Activated naive CD8-positive, alpha-beta T cell treated with anti-CD3 and anti-CD28 coated beads, Interleukin-2, amount 10 ng/mL, durations not matched to agents 7 days and 5 days (primary cell): ENCODE results near the gene KLF14. TPM values are rescaled to one million over a fixed set of nuclear protein-coding genes. Genes with fewer than 3 reads are reported as not detected.

ENCODE experiments used
- ATAC-seq: fragments of 150-1000 bp; cut with Tn5 transposase; one replicate; pipeline ENCODE4 v1.10.0; 2021; ENCODE audit warnings: low read depth, moderate library complexity
- POLR2A ChIA-PET: fragments of 350-600 bp; sonication (Branson Sonifier 250); formaldehyde crosslinking; loops from one replicate; lab custom pipeline; 2021; ENCODE audit warnings: antibody characterized with exemption; lab: Charles Lee
- DNase-seq: peaks from one replicate; pipeline ENCODE4 v3.0.0; 2021
- H3K27ac Mint-ChIP-seq: one replicate; pipeline ENCODE4 v1.8.0; 2022; ENCODE audit warnings: mild to moderate bottlenecking, mixed read lengths
- H3K27me3 Mint-ChIP-seq: one replicate; pipeline ENCODE4 v1.8.0; 2022; ENCODE audit warnings: mild to moderate bottlenecking, moderate library complexity, mixed read lengths
- H3K36me3 Mint-ChIP-seq: one replicate; pipeline ENCODE4 v1.8.0; 2021; ENCODE audit warnings: mild to moderate bottlenecking, mixed read lengths
- H3K4me1 Mint-ChIP-seq: one replicate; pipeline ENCODE4 v1.8.0; 2021; ENCODE audit warnings: mixed read lengths
- H3K4me3 Mint-ChIP-seq: one replicate; pipeline ENCODE4 v1.8.0; 2022; ENCODE audit warnings: mild to moderate bottlenecking, moderate library complexity, mixed read lengths
- H3K9me3 Mint-ChIP-seq: one replicate; pipeline ENCODE4 v1.8.0; 2021; ENCODE audit warnings: mixed read lengths
- total RNA-seq, 2 experiments: library from RNA; stranded (reverse); gene quantifications; one replicate each; pipeline ENCODE4 v1.2.3, GENCODE V29; 2021

KLF14 gene
- total RNA-seq, 2 experiments from 2014 or later, result not detected

- Mint-ChIP-seq H3K27ac (no peak overlapping the region), H3K4me1 (peaks cover 12% of the 10 kb centered on the region), H3K36me3 (no peaks in the 10 kb centered on the region), H3K4me3 (no peak overlapping the region), H3K27me3 (peaks cover 62% of the 10 kb centered on the region), H3K9me3 (peaks cover 4% of the 10 kb centered on the region)
- DNase-seq, result no peak
- POLR2A ChIA-PET, result no interaction called here
- ATAC-seq, result no peak
These were observed 2.4 kb upstream of the KLF14 start for GRCh38 chr7:130736298-130736900.

DNA sequence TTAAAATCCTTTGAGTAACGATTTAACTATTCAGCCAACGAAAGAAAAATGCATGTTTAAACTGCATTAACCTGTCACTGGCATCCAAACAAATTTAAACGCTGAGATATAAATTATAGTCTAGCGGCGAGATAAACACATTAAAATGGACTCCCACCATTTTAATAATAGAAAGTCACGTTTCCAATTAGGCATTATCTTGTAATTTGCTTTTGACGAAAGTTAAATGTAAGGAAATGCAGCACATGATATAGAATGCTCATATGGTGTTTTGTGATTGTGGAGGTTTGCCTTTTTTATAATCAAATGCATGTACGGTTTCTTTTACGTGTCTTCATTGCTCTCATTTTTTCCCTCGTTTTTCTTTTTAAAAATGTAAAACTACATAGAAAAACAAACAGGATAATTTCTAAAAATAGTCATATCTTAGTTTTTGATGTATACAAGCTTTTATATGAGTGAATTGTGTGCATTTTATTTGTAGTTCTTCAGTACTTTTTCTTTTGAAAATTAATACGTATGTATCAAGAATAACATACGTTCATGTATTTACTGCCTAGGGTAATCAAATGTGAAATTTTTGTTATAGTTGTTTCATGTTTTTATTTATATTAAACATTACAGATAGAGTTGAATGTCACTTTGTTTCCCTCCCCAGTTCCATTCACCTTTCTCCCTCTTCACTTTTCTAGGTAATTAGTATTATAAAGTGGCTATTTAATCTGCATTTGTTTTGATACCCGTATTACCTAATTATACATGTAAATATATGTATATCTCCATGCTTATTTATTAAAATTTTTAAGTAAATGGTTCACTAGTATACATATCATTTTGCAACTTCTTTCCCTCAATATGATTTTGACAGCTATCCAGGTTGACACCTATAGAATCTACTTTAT lies 1.1 kb upstream of the KLF14 start:
- Mint-ChIP-seq H3K36me3 (no peaks in the 10 kb centered on the region), H3K4me1 (peaks cover 12% of the 10 kb centered on the region), H3K4me3 (peak overlapping the region; percentile 82), H3K27ac (no peak overlapping the region), H3K27me3 (peaks cover 75% of the 10 kb centered on the region), H3K9me3 (peaks cover 4% of the 10 kb centered on the region)
- ATAC-seq, result no peak
- POLR2A ChIA-PET, result no interaction called here
- no peak for DNase-seq

DNA sequence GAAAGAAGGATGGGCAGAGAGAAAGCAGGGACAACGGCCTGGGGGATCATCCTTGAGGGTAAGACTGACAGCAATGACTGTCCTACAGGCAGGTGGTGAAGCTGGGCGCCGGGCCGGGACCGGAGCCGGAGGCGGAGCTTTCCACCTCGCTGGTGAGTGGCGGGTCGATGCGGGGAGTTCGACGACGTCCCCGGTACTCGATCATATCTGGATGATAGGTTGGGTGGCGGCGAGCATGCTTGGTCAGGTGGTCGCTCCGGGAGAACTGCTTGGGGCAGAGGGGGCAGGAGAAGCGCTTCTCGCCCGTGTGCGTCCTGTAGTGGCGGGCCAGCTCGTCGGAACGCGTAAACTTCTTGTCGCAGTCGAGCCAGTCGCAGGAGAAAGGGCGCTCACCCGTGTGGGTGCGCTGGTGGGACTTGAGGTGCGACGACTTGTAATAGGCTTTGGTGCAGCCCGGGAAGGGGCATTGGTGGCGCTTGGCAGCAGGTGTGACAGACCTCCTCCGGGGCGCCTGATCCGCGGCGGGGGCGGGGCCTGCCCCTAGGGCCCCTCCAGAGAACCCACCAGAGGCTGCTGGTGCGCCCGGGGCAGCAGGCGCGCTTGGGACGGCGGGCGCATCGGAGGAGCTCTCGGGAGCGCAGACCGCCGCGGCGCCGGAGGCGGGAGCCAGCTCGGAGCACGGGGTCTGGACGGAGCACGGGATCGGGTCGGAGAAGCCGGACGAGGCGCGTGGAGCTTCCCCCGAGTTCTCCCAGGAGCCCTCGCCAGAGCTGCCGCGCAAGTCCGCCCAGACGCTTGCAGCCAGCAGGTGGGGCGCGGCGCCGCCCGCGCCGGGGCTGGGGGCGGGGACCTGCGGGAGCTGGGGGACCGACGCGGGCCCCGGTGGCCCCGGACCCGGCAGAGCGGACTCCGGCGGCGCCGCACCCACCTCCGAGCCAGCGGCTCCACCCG lies 752 bp downstream of the KLF14 start:
- peak overlapping the region; percentile 50 for H3K27ac Mint-ChIP-seq

GRCh38 chr7:130723784-130724183 lies 10.2 kb downstream of the KLF14 start:
- POLR2A ChIA-PET, result no interaction called here

More for the DNA sequence above, 752 bp downstream of the KLF14 start:
- Mint-ChIP-seq H3K4me1 (peaks cover 12% of the 10 kb centered on the region), H3K4me3 (peak overlapping the region; percentile 54), H3K9me3 (peaks cover 4% of the 10 kb centered on the region), H3K36me3 (no peaks in the 10 kb centered on the region), H3K27me3 (peaks cover 87% of the 10 kb centered on the region)
- POLR2A ChIA-PET, result interaction anchor here (0.5 kb wide), 1 partner anchor 342 kb away, joined by 3 read pairs; no protein-coding TSS in a partner anchor
- peak; percentile 54 for ATAC-seq
- peak; percentile 44 for DNase-seq

GRCh38 chr7:130721486-130722277 lies 12.3 kb downstream of the KLF14 start:
- H3K27ac Mint-ChIP-seq, result no peak overlapping the region
- ATAC-seq, result no peak
- POLR2A ChIA-PET, result no interaction called here
- no peaks in the 10 kb centered on the region for H3K9me3 Mint-ChIP-seq
- H3K4me1 Mint-ChIP-seq, result no peaks in the 10 kb centered on the region
- DNase-seq, result no peak
- no peaks in the 10 kb centered on the region for H3K36me3 Mint-ChIP-seq
- H3K27me3 Mint-ChIP-seq, result peaks cover 33% of the 10 kb centered on the region
- no peak overlapping the region for H3K4me3 Mint-ChIP-seq

More at GRCh38 chr7:130723784-130724183, 10.2 kb downstream of the KLF14 start:
- ATAC-seq (no peak), DNase-seq (no peak)
- H3K4me3 Mint-ChIP-seq, result no peak overlapping the region
- peaks cover 38% of the 10 kb centered on the region for H3K27me3 Mint-ChIP-seq
- no peaks in the 10 kb centered on the region for H3K36me3 Mint-ChIP-seq
- H3K9me3 Mint-ChIP-seq, result no peaks in the 10 kb centered on the region
- H3K4me1 Mint-ChIP-seq, result no peaks in the 10 kb centered on the region
- H3K27ac Mint-ChIP-seq, result no peak overlapping the region

DNA sequence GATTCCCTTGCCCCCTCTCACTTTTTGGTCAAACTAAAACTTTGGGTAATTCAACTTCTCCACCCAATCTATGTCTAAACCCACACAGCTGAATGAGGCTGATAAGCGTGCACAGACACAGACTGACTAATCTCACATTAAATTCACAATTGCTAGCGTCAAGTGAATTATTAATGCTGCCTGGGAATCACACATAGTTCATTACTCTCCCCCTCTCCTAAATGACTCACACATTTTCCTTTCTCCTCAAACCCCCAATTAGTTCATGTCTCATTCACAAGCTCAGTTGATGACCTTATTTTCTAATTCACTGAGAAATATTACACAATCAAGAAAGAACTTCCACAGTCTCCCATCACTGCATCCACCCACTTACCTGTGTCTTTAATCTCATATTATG lies 14.5 kb downstream of the KLF14 start:
- POLR2A ChIA-PET, result no interaction called here
- H3K4me3 Mint-ChIP-seq, result no peak overlapping the region
- no peaks in the 10 kb centered on the region for H3K4me1 Mint-ChIP-seq
- H3K9me3 Mint-ChIP-seq, result no peaks in the 10 kb centered on the region
- no peak for ATAC-seq
- no peak for DNase-seq
- H3K27ac Mint-ChIP-seq, result no peak overlapping the region
- H3K36me3 Mint-ChIP-seq, result no peaks in the 10 kb centered on the region
- peaks cover 26% of the 10 kb centered on the region for H3K27me3 Mint-ChIP-seq

DNA sequence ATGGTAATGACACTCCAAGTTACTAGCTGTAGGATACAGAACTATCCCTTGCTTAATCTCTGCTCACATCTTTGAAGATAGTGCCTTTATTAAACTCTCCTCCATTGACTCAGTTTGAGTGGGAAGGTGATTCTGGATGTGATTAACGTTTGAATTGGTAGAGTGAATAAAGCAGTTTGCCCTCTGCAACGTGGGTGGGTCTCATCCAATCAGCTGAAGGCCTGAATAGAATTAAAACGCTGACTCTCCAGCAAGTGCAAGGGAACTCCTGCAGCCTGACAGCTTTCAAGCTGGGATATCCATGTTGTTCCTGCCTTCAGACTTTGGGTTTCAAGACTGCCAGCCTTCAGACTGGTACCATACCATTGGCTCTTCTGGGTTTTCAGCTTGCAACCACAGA lies 21.6 kb downstream of the KLF14 start:
- no peak for ATAC-seq
- peaks cover 16% of the 10 kb centered on the region for H3K27me3 Mint-ChIP-seq
- DNase-seq, result no peak
- no peaks in the 10 kb centered on the region for H3K4me1 Mint-ChIP-seq
- no peaks in the 10 kb centered on the region for H3K36me3 Mint-ChIP-seq
- H3K9me3 Mint-ChIP-seq, result no peaks in the 10 kb centered on the region
- no peak overlapping the region for H3K4me3 Mint-ChIP-seq
- POLR2A ChIA-PET, result no interaction called here
- no peak overlapping the region for H3K27ac Mint-ChIP-seq

DNA sequence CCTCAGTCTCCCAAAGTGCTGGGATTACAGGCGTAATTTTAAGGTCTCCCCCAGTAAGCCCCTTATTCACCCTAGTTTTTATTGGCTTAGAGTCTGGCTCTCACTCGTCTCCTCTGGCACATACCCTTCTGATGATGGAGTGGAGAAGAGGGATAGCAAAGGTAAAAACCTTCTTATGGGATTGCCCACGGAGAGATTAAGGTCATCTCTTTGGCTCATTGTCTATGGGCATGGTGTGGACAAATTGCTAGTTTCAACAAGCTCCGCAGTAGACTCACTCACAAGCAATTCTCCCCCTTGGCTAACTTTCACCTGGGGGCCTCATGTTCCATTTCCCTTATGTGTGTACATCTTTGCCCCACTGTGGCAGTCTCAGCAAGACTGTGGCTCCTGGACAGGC lies 25.2 kb downstream of the KLF14 start:
- H3K9me3 Mint-ChIP-seq, result peaks cover 2% of the 10 kb centered on the region
- H3K27me3 Mint-ChIP-seq, result peaks cover 12% of the 10 kb centered on the region
- no peak overlapping the region for H3K4me3 Mint-ChIP-seq
- ATAC-seq, result no peak
- H3K4me1 Mint-ChIP-seq, result no peaks in the 10 kb centered on the region
- H3K27ac Mint-ChIP-seq, result no peak overlapping the region
- no peaks in the 10 kb centered on the region for H3K36me3 Mint-ChIP-seq
- DNase-seq, result no peak
- POLR2A ChIA-PET, result no interaction called here

DNA sequence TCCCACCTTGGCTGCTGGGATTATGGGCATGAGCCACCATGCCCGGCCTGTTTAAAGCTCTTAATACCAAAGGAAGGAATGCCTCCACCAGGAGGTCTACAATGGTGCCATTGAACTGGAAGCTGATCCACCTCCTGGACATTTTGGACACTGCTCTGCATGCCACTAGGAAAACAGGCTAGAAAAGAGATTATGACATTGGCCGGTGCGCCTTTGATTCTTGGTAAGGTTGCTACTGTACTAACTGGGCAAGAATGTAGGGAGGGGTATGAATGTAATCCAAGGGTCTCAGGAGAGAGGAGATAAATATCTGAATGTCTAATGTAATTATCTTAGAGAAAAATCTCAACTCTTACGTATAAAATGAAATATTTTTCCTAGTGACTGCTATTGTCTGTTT lies 26.0 kb downstream of the KLF14 start:
- DNase-seq (no peak), ATAC-seq (no peak)
- Mint-ChIP-seq H3K9me3 (peaks cover 2% of the 10 kb centered on the region), H3K4me3 (no peak overlapping the region), H3K27me3 (peaks cover 12% of the 10 kb centered on the region), H3K4me1 (no peaks in the 10 kb centered on the region), H3K36me3 (no peaks in the 10 kb centered on the region), H3K27ac (no peak overlapping the region)
- POLR2A ChIA-PET, result no interaction called here

DNA sequence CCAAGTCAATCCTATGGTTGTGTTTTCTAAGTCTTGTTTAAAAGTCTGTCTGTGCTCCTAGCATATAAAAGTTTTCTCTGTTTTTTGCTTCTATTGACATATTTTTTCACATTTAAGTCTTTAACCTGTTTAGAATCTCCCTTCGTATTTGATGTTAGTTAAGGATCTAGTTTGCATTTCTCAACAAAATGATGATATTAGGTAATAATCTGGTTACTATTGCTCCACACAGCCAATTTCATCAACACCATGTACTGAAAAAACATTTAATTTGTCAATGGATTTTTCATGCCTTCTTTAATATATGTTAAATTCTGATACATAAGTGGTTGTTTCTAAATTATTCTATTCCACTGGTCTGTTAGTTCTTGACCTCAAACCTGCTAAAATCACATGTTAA lies 30.2 kb downstream of the KLF14 start:
- ATAC-seq (no peak), DNase-seq (no peak)
- no peaks in the 10 kb centered on the region for H3K36me3 Mint-ChIP-seq
- peaks cover 6% of the 10 kb centered on the region for H3K27me3 Mint-ChIP-seq
- H3K27ac Mint-ChIP-seq, result no peak overlapping the region
- H3K4me1 Mint-ChIP-seq, result no peaks in the 10 kb centered on the region
- no peak overlapping the region for H3K4me3 Mint-ChIP-seq
- POLR2A ChIA-PET, result no interaction called here
- peaks cover 2% of the 10 kb centered on the region for H3K9me3 Mint-ChIP-seq

DNA sequence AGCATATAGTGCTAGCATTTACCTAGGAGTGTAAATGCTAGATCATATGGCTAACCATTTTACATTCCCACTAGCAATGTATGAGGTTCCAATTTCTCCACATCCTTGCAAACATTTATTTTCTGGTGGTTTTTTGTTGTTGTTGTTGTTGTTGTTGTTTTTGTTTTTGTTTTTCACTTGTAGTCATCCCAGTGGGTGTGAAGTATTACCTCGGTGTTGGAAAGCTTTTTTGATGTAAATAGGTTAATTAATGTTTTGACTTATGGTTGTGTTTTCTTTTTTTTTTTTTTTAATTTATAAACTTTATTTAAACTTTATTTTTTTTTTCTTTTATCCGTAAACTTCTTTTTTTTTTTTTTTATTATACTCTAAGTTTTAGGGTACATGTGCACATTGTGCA lies 32.4 kb downstream of the KLF14 start:
- Mint-ChIP-seq H3K27ac (no peak overlapping the region), H3K9me3 (peaks cover 2% of the 10 kb centered on the region), H3K4me1 (no peaks in the 10 kb centered on the region), H3K27me3 (peaks cover 6% of the 10 kb centered on the region), H3K4me3 (no peak overlapping the region), H3K36me3 (no peaks in the 10 kb centered on the region)
- ATAC-seq (no peak), DNase-seq (no peak)
- POLR2A ChIA-PET, result no interaction called here

- Mint-ChIP-seq H3K27me3 (peaks cover 3% of the 10 kb centered on the region), H3K9me3 (peaks cover 1% of the 10 kb centered on the region), H3K4me3 (no peak overlapping the region), H3K36me3 (no peaks in the 10 kb centered on the region), H3K27ac (no peak overlapping the region), H3K4me1 (no peaks in the 10 kb centered on the region)
- POLR2A ChIA-PET, result no interaction called here
- no peak for ATAC-seq
- DNase-seq, result no peak
These were observed 33.2 kb downstream of the KLF14 start for GRCh38 chr7:130700760-130701159.
